Measurements from ENCODE around the gene MME.

DNA sequence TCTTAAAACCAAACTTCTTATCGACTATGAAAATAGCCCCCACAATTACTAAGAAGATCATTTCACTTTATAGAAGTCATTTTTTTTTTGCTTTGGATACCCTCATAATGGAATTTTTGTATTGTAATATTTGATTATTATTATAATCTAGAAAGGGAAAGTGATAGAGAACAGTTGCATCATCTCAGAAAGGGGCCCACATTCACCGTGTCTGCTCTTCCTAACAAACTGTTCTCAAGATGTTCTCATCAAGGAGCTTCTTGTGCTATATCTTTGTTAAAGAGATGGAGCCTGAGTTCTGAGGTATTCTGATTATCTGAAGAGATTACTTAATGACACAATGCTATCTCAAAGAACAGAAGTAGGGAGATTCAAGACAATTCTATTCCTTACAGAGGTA lies 49.3 kb downstream of the MME start:
- TF ChIP-seq, protein P1, sequence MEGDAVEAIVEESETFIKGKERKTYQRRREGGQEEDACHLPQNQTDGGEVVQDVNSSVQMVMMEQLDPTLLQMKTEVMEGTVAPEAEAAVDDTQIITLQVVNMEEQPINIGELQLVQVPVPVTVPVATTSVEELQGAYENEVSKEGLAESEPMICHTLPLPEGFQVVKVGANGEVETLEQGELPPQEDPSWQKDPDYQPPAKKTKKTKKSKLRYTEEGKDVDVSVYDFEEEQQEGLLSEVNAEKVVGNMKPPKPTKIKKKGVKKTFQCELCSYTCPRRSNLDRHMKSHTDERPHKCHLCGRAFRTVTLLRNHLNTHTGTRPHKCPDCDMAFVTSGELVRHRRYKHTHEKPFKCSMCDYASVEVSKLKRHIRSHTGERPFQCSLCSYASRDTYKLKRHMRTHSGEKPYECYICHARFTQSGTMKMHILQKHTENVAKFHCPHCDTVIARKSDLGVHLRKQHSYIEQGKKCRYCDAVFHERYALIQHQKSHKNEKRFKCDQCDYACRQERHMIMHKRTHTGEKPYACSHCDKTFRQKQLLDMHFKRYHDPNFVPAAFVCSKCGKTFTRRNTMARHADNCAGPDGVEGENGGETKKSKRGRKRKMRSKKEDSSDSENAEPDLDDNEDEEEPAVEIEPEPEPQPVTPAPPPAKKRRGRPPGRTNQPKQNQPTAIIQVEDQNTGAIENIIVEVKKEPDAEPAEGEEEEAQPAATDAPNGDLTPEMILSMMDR (conservative IDR thresholded peaks at IDR 0.05; ENCODE audit: low read depth, low read length): no peak
- no peak for TF ChIP-seq EZH2 (IDR thresholded peaks at IDR 0.05; ENCODE audit: borderline replicate concordance, low read depth, low read length, poor library complexity, severe bottlenecking)
